DND-41 (cell line): ENCODE results near the gene PRRC2C.

Source experiments
- EZH2 ChIP-seq: IDR thresholded peaks from 3 replicates; pipeline ENCODE4 v1.6.1; 2012; ENCODE audit warnings: borderline replicate concordance, low read depth, mild to moderate bottlenecking, moderate library complexity, low read length, inconsistent platforms; ENCODE audit not compliant: severe bottlenecking
- TF ChIP-seq, protein P1 (sequence below): IDR thresholded peaks from 2 replicates; pipeline ENCODE4 v1.5.1; 2012; ENCODE audit warnings: borderline replicate concordance, low read length, moderate library complexity, mild to moderate bottlenecking; ENCODE audit not compliant: poor library complexity, severe bottlenecking; ENCODE audit errors: extremely low read depth

DNA sequence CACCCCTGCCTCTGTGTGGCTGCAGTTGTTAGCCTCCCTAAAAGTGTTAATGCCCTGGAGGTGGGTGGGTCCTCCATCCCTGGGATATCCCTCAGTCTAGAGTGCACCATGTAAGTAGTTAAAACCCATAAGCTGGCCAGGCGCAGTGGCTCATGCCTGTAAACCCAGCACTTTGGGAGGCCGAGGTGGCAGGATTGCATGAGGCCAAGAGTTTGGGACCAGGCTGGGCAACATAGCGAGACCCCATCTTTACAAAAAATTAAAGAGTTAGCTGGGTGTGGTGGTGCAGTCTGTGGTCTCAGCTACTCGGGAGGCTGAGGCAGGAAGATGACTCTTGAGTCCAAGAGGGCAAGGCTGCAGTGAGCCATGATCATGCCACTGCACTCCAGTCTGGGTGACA is 156.9 kb downstream of the PRRC2C start:
- TF ChIP-seq, protein P1, sequence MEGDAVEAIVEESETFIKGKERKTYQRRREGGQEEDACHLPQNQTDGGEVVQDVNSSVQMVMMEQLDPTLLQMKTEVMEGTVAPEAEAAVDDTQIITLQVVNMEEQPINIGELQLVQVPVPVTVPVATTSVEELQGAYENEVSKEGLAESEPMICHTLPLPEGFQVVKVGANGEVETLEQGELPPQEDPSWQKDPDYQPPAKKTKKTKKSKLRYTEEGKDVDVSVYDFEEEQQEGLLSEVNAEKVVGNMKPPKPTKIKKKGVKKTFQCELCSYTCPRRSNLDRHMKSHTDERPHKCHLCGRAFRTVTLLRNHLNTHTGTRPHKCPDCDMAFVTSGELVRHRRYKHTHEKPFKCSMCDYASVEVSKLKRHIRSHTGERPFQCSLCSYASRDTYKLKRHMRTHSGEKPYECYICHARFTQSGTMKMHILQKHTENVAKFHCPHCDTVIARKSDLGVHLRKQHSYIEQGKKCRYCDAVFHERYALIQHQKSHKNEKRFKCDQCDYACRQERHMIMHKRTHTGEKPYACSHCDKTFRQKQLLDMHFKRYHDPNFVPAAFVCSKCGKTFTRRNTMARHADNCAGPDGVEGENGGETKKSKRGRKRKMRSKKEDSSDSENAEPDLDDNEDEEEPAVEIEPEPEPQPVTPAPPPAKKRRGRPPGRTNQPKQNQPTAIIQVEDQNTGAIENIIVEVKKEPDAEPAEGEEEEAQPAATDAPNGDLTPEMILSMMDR, result no peak
- no peak for TF ChIP-seq EZH2
